Gastrocnemius medialis (tissue), 4 donors: Measurements from ENCODE around the gene TANC1. TPM values are rescaled to one million over a fixed set of nuclear protein-coding genes. Genes with fewer than 3 reads are reported as not detected.
"Not testable (repeated sequence)": the region's sequence is repeated elsewhere in the genome, so short reads cannot be mapped to it uniquely, and the experiment has no call there.

Source experiments
- ATAC-seq, 2 donors: fragments of 150-250 bp; one replicate each; pipeline ENCODE4 v1.9.1; 2016
- DNase-seq, 2 donors: peaks; one replicate each; pipeline ENCODE4 v3.0.0-alpha.2; 2019
- H3K27ac ChIP-seq, 4 donors: fragments of 200-600 bp; sonication (generic); 1 replicate in 1 of 4; 2 replicates in 3 of 4; pipeline ENCODE4 v1.5.1; 2016 to 2018; ENCODE audit warnings: mild to moderate bottlenecking in 2 of 4, moderate library complexity in 1 of 4
- H3K27me3 ChIP-seq, 3 donors: fragments of 200-600 bp; sonication (generic) in 2 of 3; 1 replicate in 1 of 3; 2 replicates in 2 of 3; pipeline versions ENCODE4 v1.5.1 to v1.6.0; 2016 to 2019; ENCODE audit warnings: mild to moderate bottlenecking in 1 of 3, moderate library complexity in 1 of 3
- H3K36me3 ChIP-seq, 2 donors: fragments of 200-600 bp; sonication (generic) in 1 of 2; one replicate each; pipeline ENCODE4 v1.5.1; 2017 to 2018
- H3K4me1 ChIP-seq, 2 donors: fragments of 200-600 bp; sonication (generic) in 1 of 2; one replicate each; pipeline ENCODE4 v1.5.1; 2016 to 2017; ENCODE audit warnings: mild to moderate bottlenecking in 2 of 2
- H3K4me3 ChIP-seq, 4 donors: fragments of 200-600 bp; sonication (generic) in 3 of 4; 1 replicate in 1 of 4; 2 replicates in 3 of 4; pipeline ENCODE4 v1.5.1; 2016 to 2019; ENCODE audit warnings: mild to moderate bottlenecking in 2 of 4
- H3K9me3 ChIP-seq, 3 donors: fragments of 200-600 bp; sonication (generic) in 2 of 3; 1 replicate in 1 of 3; 2 replicates in 2 of 3; pipeline ENCODE4 v1.5.1; 2016 to 2019
- CTCF ChIP-seq, 5 experiments: fragments of 450-650 bp in 3 of 5; fragments of 200-600 bp in 2 of 5; sonication (generic) in 2 of 5; IDR thresholded peaks in 4 of 5; conservative IDR thresholded peaks in 1 of 5; 1 replicate in 4 of 5; 2 replicates in 1 of 5; pipeline ENCODE4 v1.5.1; 2016 to 2019; ENCODE audit warnings: antibody characterized with exemption in 5 of 5, mild to moderate bottlenecking in 3 of 5, moderate library complexity in 3 of 5
- POLR2A ChIP-seq, 2 donors: fragments of 450-650 bp; IDR thresholded peaks; one replicate each; pipeline ENCODE4 v1.6.1; 2017; ENCODE audit warnings: antibody characterized with exemption in 2 of 2, mild to moderate bottlenecking in 2 of 2, moderate library complexity in 2 of 2
- in situ Hi-C, 4 donors: fragments of 200-750 bp; cut with MboI; loops; one replicate each; pipeline versions ENCODE4 v1.15.0 to v1.8.0; 2017; ENCODE audit warnings: low sequenced_read_pairs in 4 of 4
- intact Hi-C: fragments of 100-400 bp; cut with DNase I; formaldehyde crosslinking; loops from one replicate; pipeline ENCODE4 v1.15.1; 2023; ENCODE audit warnings: low total_unique reads
- total RNA-seq, 4 donors: library from RNA; depleted of rRNA; stranded (reverse); fragments of >200 nt; gene quantifications; one replicate each; pipeline versions ENCODE4 v1.1.0 to v1.2.3, GENCODE V29; 2016

The TANC1 gene
- total RNA-seq, 4 donors from 2014 or later: 5.1 to 9.9 (median 5.4) TPM

- H3K27me3 ChIP-seq: no peaks in the 10 kb centered on the region
- peaks cover 9 to 28% of the 10 kb centered on the region in 2 donors for H3K4me1 ChIP-seq
Observed at GRCh38 chr2:159137511-159138241, 169.2 kb downstream of the TANC1 start.

DNA sequence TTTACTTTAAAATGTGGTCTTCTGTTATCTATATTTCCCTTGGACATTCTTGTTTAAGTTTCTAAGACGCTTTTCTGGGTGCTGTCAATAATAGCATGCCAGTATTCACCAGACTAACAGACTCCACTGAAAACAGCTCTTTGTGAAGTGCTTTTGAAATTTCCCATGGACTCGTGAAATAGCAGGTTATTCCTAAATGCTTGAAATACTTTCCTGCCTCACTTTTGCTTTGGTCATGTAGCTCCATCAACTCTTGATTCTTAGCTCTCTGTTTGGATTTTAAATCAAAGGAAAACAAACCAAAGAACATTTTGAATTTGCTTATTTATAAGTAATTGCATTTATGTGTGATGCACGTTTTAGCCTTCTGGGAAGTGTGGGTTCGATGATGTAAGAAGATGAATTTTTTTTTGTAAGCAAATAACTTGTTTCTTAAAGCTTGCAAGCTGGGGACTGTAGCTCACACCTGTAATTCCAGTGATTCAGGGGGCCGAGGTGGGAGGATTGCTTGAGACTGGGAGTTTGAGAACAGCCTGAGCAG, 170.3 kb downstream of the TANC1 start:
- no peaks in the 10 kb centered on the region for H3K9me3 ChIP-seq
- no peak overlapping the region for H3K27ac ChIP-seq
- no peak for DNase-seq
- TF ChIP-seq POLR2A (IDR thresholded peaks at IDR 0.05) (no peak), CTCF (IDR thresholded peaks at IDR 0.05 in 4 of 5, conservative IDR thresholded peaks at IDR 0.05 in 1 of 5) (no peak)
- no peak overlapping the region for H3K4me3 ChIP-seq
- H3K27me3 ChIP-seq: no peaks in the 10 kb centered on the region
- no peaks in the 10 kb centered on the region for H3K36me3 ChIP-seq
- peaks cover 9 to 28% of the 10 kb centered on the region in 2 donors for H3K4me1 ChIP-seq
- ATAC-seq: no peak
- in situ Hi-C loops (no loop called here), intact Hi-C loops (no loop called here)

More at GRCh38 chr2:159137511-159138241, 169.2 kb downstream of the TANC1 start:
- H3K4me3 ChIP-seq: no peak overlapping the region
- TF ChIP-seq CTCF (IDR thresholded peaks at IDR 0.05 in 4 of 5, conservative IDR thresholded peaks at IDR 0.05 in 1 of 5) (no peak), POLR2A (IDR thresholded peaks at IDR 0.05) (no peak)
- in situ Hi-C loops (no loop called here), intact Hi-C loops (no loop called here)
- no peaks in the 10 kb centered on the region for H3K9me3 ChIP-seq
- no peaks in the 10 kb centered on the region for H3K36me3 ChIP-seq
- DNase-seq (no peak), ATAC-seq (no peak)
- H3K27ac ChIP-seq: peak overlapping the region in 1 of 4 donors; percentile 34

GRCh38 chr2:159139216-159139933, 170.9 kb downstream of the TANC1 start:
- in situ Hi-C loops (no loop called here), intact Hi-C loops (no loop called here)
- Histone ChIP-seq H3K4me1 (peaks cover 9 to 28% of the 10 kb centered on the region in 2 donors), H3K4me3 (no peak overlapping the region), H3K36me3 (no peaks in the 10 kb centered on the region), H3K9me3 (no peaks in the 10 kb centered on the region), H3K27ac (no peak overlapping the region), H3K27me3 (no peaks in the 10 kb centered on the region)
- TF ChIP-seq POLR2A (IDR thresholded peaks at IDR 0.05) (no peak), CTCF (IDR thresholded peaks at IDR 0.05 in 4 of 5, conservative IDR thresholded peaks at IDR 0.05 in 1 of 5) (no peak)
- DNase-seq: no peak
- ATAC-seq: no peak

- intact Hi-C loops (no loop called here), in situ Hi-C loops (no loop called here)
- Histone ChIP-seq H3K4me1 (peaks cover 4 to 23% of the 10 kb centered on the region in 2 donors), H3K27me3 (no peaks in the 10 kb centered on the region), H3K27ac (no peak overlapping the region), H3K9me3 (no peaks in the 10 kb centered on the region), H3K36me3 (no peaks in the 10 kb centered on the region), H3K4me3 (no peak overlapping the region)
- DNase-seq (no peak), ATAC-seq (no peak)
- TF ChIP-seq CTCF (IDR thresholded peaks at IDR 0.05 in 4 of 5, conservative IDR thresholded peaks at IDR 0.05 in 1 of 5): no peak
- TF ChIP-seq POLR2A (IDR thresholded peaks at IDR 0.05): no peak
Observed at GRCh38 chr2:159140070-159140769, 171.8 kb downstream of the TANC1 start.

DNA sequence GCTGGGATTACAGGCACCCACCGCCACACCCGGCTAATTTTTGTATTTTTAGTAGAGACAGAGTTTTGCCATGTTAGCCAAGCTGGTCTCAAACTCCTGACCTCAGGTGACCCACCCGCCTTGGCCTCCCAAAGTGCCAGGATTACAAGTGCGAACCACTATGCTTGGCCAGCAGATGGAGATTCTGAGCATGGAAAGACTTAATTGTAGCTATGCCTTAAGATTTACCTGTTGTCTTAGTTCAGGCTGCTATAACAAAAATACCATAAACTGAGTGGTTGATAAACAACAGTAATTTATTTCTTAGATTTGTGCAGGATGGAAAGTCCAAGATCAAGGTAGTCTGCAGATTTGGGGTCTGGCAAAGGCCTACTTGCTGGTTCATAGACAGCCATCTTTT, 172.4 kb downstream of the TANC1 start:
- H3K27me3 ChIP-seq, H3K36me3 ChIP-seq, H3K27ac ChIP-seq, intact Hi-C loops, in situ Hi-C loops, H3K9me3 ChIP-seq, H3K4me3 ChIP-seq, ATAC-seq, DNase-seq: not testable (repeated sequence)
- H3K4me1 ChIP-seq: peaks cover 3 to 17% of the 10 kb centered on the region in 2 donors
